Activated CD8-positive, alpha-beta memory T cell treated with anti-CD3 and anti-CD28 coated beads, Interleukin-2, amount 50 U/mL, for 24 hours (primary cell): ENCODE data around the gene LRRC49.

Source experiments
- DNase-seq: peaks from one replicate; pipeline ENCODE4 v3.0.0-alpha.2; 2020; ENCODE audit errors: extremely low read depth

Gene LRRC49

GRCh38 chr15:71049706-71050422 lies 157.2 kb downstream of the LRRC49 start:
- no peak for DNase-seq

GRCh38 chr15:71050461-71050860 lies 157.8 kb downstream of the LRRC49 start:
- no peak for DNase-seq

- DNase-seq, result no peak
Measured at GRCh38 chr15:71051539-71051938, 158.9 kb downstream of the LRRC49 start.

GRCh38 chr15:71052356-71052755 lies 159.7 kb downstream of the LRRC49 start:
- DNase-seq, result no peak

- DNase-seq, result no peak
Measured at GRCh38 chr15:71054286-71054952, 161.8 kb downstream of the LRRC49 start.

GRCh38 chr15:71055461-71055860 lies 162.8 kb downstream of the LRRC49 start:
- DNase-seq, result no peak

GRCh38 chr15:71056111-71056510 lies 163.5 kb downstream of the LRRC49 start:
- DNase-seq, result no peak

- DNase-seq, result no peak
Measured at GRCh38 chr15:71057143-71057542, 164.5 kb downstream of the LRRC49 start.

GRCh38 chr15:71057581-71057980 lies 165.0 kb downstream of the LRRC49 start:
- no peak for DNase-seq

- no peak for DNase-seq
Measured at GRCh38 chr15:71060983-71061382, 168.4 kb downstream of the LRRC49 start.

- no peak for DNase-seq
Measured at GRCh38 chr15:71066983-71067382, 174.4 kb downstream of the LRRC49 start.

- DNase-seq, result no peak
Measured at GRCh38 chr15:71069693-71070092, 177.1 kb downstream of the LRRC49 start.

- DNase-seq, result no peak
Measured at GRCh38 chr15:71071529-71071928, 178.9 kb downstream of the LRRC49 start.

- DNase-seq, result no peak
Measured at GRCh38 chr15:71072423-71072822, 179.8 kb downstream of the LRRC49 start.

GRCh38 chr15:71078506-71079207 lies 186.0 kb downstream of the LRRC49 start:
- no peak for DNase-seq

GRCh38 chr15:71079208-71080044 lies 186.8 kb downstream of the LRRC49 start:
- no peak for DNase-seq

- DNase-seq, result no peak
Measured at GRCh38 chr15:71080166-71080565, 187.5 kb downstream of the LRRC49 start.

GRCh38 chr15:71080705-71081104 lies 188.1 kb downstream of the LRRC49 start:
- no peak for DNase-seq

GRCh38 chr15:71082803-71083202 lies 190.2 kb downstream of the LRRC49 start:
- DNase-seq, result no peak

GRCh38 chr15:71083349-71083748 lies 190.7 kb downstream of the LRRC49 start:
- DNase-seq, result no peak

- no peak for DNase-seq
Measured at GRCh38 chr15:71084264-71084663, 191.6 kb downstream of the LRRC49 start.

- DNase-seq, result no peak
Measured at GRCh38 chr15:71085809-71086208, 193.2 kb downstream of the LRRC49 start.
